Measurements from ENCODE around the gene ITPK1.

The ITPK1 gene

DNA sequence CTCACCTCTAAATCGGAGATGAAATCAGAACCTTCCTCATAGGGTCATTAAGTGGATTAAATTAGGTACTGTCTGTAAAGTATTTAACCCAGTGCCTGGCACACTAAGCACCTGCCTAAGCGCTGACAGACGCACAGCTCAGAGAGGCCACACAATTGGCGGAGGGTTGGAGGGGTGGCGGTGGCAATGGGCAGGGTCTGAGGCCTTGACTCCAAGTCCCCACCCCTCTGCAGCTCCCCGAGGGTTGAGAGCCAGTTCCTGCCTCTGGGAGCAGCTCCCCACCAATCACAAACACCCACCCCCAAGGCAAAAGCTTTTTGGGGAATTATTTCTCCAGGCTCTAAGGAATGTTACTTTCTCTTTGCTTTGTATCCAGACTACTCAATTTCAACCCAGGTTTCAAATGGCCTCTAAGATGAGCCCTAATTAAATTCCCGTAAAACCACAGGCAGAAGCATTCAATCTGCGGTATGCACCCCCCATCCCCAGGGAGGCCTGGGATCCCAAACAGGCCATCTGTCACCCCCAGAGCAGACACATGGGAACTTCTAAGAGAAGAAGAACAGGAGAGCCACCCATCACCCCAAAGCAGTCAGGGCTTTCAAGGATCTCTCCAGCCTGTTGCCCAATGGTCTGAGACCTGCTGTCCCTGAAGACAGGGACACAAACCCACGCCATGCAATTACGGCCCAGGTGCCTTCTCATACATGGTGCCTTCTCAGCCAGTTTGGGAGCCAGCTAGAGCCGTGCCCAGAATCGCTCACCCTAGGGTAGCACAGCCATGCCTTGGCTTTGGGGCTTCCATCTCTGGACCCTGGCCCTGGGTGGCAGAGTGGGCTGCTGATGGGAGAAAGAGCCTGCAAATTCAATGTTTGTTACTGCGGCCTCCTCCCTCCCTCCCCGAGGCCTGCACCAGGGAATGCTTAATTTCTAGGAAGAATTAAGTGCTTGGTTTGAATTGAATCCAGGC, 126.7 kb downstream of the ITPK1 start:
- no peak for DNase-seq (ENCODE audit: low spot score)

DNA sequence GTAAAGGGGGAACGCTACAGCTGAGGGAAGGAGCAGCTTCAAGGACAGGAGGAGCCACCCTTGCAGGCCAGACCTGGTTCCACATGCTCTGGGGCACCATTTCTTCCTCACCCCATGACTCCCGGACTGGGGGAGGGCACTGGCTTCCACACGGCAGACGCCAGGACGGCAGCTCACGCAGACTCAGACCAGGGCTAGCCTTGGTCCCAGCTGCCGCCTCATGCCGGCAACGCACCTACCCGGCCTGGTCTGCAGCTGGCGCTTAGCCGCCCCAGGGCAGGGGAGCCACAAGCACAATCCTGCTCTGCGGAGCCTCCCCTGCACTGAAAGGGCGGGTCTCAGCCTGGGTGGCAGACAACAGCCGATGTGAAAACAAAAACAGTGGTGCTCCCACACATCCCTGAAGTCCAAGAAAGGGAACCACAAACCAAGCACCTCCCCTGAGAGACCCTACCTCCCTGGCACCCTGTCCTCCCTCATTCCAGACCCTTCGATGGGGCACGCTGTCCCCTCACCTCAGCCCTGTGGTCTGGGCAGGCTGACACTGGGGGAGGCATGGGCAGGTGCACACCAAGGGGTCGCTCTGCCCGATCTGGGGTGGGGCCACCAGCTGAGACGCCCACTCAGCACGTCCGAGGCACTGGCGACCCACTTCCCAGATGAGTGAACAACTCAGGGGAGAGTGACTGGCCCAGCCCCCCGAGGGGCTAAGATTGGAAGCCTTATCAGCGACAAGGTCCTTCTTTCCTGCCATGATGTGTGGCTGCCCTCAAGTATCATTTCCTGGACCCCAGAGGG, 127.8 kb downstream of the ITPK1 start:
- no peak for DNase-seq (ENCODE audit: low spot score)

- no peak for DNase-seq (ENCODE audit: low spot score)
Measured at GRCh38 chr14:92987148-92987570, 128.6 kb downstream of the ITPK1 start.

DNA sequence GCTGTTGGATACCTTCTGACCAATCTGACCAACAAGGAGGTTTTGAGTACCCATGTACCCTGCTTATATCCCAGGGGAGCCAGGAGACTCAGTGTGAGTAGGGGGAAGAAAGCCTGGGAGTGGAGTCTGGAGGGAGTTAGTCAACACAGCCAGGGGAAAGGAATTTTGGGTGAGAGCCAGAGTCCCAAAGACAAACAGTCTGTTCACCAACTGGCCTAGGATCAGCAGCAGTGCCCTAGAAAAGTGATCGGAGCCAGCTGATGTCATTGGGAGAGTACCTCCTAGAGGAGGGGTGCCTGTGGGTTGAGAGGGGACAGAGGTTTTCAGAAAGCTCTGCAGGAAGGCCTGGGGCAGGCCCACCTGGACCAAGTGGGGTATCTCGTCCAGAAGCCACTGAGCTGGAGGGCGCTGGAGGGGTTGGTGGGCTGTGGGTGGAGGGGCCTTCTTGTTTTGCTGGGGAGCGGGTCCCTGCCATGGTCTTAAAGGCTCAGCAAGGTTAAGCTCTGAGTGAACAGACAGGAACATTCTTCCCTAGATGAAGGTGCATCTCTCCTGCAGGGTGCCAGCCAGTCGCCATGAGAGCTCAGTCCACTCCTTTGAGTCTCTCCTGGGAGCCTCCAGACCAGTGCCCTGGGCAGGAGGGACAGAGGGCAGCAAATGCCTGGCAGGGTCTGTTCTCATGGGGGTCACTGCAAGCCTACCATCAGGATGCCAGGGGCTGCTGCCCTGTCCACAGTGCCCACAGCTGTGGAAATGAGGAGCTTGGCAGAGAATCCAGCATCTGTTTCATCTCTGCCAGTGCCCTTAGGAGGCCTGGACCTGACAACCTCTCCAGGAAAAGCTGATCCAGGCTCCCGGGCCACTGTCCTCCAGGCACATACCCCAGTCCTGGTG, 129.2 kb downstream of the ITPK1 start:
- no peak for DNase-seq (ENCODE audit: low spot score)

GRCh38 chr14:92985521-92985920, 130.2 kb downstream of the ITPK1 start:
- DNase-seq (ENCODE audit: low spot score), result no peak

DNA sequence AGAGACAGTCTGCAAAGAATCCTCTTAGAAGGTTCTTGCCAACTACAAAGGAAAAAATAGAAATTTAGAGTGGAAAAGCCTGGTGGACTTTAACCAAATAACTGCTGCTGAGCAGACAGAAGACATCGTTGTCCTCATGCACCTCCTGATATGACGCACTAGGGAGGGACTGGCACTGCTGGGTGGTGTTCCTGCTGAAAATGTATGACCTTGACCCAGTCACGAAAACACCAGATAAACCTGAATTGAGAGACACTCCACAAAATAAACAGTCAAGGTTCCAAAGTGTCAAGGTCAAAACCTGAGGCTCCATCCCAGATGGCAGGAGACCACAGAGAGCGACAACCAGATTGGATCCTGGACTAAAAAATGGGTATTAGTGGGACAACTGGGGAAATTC, 130.8 kb downstream of the ITPK1 start:
- DNase-seq (ENCODE audit: low spot score), result no peak

DNA sequence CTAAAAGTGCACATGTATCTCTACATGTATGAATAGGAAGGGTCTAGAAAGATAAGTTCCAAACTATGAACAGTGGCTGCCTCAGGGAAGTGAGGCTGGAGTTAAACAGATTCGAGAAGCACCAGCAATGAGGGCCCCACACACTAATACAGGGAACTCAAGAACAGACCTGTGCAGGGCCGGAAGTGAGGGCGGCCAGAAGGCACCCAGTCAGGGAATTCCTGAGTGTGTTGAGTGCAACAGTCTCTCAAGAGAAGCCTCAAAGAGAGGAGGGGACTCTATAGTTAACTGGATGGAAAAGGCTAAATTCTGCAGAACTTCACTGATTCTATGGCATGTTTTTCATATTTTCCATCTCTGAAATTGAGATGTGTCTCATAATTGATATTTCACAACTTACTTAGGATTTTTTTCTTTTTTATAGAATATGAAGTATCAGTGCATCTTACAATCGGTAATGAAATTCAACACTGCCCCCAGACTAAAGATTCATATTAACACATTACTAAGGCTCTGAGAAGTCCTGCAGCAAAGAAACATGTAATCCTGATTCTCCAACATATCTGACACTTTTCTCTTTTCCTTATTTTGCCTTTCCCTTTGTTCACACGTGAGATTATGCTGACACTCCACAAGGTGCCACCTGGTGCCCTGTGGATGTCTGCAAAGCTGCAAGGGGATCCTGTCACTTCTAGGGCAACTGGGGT, 131.5 kb downstream of the ITPK1 start:
- DNase-seq (ENCODE audit: low spot score), result no peak

DNA sequence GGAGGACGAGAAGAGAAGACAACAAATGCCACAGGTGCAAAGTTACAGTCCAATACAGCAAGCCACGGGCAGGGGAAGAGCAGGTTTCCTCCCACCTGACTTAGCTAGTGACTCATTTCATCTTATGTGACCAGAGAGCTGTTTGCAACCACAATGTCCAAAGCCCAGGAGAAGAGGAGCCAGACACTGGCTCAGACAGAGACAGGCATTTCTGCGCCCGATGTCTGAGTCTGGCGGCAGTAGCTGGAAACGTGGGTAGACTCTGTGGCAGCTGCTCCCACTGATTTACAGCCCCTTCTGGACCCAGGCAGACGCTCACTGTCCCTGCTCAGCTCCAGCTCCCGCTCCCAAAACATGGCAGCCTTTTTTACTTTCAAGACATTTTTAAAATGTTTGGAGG, 132.8 kb downstream of the ITPK1 start:
- no peak for DNase-seq (ENCODE audit: low spot score)

- no peak for DNase-seq (ENCODE audit: low spot score)
Measured at GRCh38 chr14:92981726-92982125, 134.0 kb downstream of the ITPK1 start.

- no peak for DNase-seq (ENCODE audit: low spot score)
Measured at GRCh38 chr14:92980866-92981265, 134.9 kb downstream of the ITPK1 start.

DNA sequence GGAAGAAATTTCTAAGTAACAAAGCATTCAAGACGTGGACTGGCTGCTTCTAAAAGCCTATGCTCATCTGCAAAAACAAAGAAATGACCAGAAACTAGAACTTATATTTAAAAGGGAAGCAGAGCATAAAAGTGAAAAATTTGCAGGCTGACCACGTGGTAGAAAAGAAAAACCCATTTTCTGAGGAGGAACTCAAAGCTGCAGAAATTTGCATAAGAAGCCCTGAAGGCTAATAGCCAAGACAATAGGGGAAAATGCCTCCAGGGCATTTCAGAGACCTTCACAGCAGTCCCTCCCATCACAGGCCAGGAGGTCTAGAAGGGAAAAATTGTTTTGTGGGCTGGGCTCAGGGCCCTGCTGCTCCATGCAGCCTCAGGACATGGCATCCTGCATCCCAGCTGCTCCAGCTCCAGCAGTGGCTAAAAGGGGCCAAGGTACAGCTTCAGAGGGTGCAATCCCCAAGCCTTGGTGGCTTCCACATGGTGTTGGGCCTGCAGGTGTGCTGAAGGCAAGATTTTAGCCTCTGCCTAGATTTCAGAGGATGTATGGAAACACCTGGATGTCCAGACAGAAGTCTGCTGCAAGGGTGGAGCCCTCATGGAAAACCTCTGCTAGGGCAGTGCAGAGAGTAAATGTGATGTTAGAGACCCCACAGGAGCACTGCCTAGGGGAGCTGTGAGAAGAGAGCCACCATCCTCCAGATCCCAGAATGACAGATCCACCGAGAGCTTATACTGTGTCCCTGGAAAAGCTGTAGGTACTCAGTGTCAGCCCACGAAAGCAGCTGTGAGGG, 137.3 kb downstream of the ITPK1 start:
- no peak for DNase-seq (ENCODE audit: low spot score)

DNA sequence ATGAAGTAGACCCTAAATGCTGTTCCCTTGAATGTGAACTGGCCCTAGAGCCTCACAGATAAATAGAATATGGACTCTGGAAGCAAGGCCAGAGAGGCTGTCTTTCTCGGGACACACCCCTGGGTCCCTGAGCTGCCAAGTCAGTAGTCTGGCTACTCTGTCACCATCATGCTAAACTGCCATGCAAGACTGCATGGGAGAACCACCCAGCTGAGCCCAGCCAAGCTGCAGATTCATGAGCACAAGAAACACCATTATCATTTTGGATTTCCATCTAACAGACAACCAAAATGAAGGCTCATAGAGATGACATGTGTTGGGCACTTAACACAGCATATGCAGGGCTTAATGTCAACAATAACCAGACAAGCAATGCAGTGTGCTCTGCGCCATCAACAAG, 139.5 kb downstream of the ITPK1 start:
- DNase-seq (ENCODE audit: low spot score), result no peak

DNA sequence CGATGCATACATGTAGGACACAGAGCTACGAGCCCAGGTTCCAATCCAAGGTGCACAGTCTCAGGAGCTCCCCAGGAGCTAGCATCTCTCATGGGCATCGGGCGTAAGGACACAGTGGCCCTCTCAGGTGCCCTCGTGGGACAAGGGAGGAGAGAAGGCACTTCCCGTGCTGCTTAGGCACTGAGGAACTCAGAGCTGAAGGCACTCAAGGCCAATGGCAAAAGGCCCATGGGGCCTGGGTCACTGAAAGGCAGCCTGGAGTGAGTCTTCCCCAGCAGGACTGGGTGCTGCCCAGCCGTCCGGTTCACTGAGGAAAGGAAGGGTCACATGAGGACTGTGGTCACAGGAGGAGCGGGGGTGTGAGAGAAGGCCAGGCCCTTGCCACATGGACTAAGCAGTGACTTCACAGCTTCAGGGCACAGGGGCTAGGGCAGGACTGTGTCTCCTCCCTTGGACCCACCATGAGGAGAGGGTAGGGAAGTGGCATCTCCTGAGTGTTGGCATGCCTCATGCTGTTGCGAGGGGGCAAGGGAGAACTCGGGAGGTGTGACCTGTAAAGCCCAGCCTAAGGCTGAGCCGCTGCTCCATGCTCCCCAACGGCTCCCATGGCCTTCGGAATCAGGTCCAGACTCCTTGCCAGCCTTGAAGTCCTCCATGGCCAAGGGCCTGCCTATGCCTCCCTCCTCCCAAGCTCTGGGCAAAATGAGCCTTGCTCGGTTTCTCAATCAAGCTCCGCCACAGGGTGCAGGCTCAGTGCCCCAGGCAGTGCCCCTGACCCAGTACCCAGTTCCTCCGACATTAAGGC, 141.0 kb downstream of the ITPK1 start:
- DNase-seq (ENCODE audit: low spot score), result no peak

DNA sequence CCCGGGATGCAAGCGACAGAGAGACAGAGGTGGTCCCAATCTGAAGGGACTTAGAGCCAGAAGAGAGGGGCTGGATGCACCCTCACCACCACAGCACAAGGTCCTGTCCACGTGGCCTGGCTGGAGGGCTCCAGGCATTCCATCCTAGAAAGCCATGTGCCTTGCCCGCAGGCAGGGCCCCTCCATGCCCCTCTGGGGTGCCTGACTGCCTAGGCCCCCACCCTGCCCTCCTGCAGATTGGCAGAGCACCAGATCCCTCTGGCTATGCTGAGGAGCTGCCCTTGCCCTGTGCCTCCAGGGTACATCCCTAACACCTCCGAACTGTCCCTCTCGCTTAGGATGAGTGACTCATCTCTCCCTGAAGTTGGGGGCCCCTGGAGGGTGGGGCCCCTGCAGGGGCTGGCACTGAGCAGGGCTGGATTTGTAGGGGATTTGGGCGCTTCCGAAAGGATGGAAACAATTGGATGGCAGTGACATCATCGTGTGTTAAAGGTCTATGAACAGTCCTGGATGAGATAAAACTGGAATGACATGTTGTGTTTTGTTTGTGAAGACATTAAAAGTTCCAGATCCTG, 141.8 kb downstream of the ITPK1 start:
- no peak for DNase-seq (ENCODE audit: low spot score)

- no peak for DNase-seq (ENCODE audit: low spot score)
Measured at GRCh38 chr14:92973261-92973797, 142.4 kb downstream of the ITPK1 start.

DNA sequence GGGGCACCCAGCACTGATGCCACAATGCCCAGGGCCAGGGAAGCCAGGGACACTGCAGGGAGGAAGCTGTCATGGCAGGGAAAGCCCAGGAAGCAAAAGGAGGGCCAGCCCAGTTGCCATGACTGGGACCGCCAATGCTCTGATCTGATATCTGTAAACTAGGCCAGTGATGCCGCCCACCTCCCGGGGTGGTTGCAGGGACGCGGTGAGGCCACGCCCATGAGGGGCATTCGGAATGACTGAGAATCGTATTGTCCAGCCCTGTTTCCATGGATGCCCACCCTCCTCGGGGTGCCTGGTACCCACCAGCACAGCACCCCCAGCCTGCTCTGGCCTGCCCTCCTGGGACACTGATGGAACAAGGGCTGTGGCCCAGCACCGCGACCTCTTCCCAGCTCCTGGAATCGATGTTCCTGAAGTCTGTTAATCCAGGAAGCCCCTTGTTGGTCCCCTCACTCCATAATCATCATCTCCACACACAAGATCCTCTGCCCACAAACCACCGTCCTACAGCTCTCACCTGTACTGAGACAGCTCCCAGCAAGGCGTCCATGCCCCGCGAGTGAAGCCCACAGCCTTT, 144.0 kb downstream of the ITPK1 start:
- no peak for DNase-seq (ENCODE audit: low spot score)

DNA sequence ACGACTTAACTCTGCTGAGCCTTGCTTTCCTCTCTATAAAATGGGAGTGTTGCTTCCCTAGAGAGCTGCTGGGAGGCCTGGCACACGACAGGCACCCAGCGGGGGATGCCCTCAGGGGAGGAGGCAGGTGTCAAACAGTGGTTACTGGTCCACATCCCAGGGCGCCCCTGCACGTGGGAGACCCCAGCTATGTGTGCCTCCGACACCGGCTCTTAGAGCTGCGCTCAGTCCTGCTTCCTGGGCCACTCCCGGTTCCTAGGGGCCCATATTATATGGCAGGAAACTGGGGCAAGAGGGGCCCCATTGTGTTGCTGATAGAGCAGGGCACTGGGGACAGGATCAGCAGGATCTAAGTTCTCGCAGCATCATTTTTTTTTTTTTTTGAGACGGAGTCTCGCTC, 145.5 kb downstream of the ITPK1 start:
- DNase-seq (ENCODE audit: low spot score), result no peak

- DNase-seq (ENCODE audit: low spot score), result no peak
Measured at GRCh38 chr14:92969871-92970270, 145.9 kb downstream of the ITPK1 start.

DNA sequence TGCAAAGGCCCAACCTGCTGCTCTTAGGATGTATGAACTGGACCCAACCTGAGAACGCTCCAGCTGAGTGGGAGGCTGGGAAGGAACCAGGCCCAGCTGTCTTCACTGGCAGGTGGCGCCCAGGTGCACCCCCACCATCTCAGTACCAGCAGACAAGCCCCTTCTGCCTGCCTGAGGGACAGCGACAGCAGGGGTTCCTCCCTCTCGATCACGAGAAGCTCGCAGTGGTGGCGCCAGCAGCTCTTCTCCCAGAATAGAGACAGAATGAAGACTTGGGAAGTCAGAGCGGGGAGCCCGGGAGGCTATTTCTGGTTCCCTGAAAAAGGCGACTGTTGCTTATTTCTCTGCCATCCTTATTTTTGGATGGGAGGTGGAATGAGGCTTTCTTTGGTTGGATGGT, 146.3 kb downstream of the ITPK1 start:
- no peak for DNase-seq (ENCODE audit: low spot score)

Measured in germinal center (tissue), 1 donor.